Neural cell (in vitro differentiated cells): ENCODE results near the gene TRABD2A. TPM values are rescaled to one million over a fixed set of nuclear protein-coding genes. Genes with fewer than 3 reads are reported as not detected.

Experiments used
- H2AFZ ChIP-seq: fragments of 200-600, 300-800 bp; sonication (generic), shearing (Covaris generic); 2 replicates; pipeline ENCODE4 v1.6.0; 2014; ENCODE audit warnings: low read depth, mild to moderate bottlenecking, antibody characterized with exemption, low read length, moderate library complexity
- H3F3A ChIP-seq: fragments of 200-600 bp; shearing (Covaris generic); 2 replicates; pipeline ENCODE4 v1.6.1; 2016; ENCODE audit warnings: mild to moderate bottlenecking, moderate library complexity, mixed read lengths, antibody characterized with exemption, low read length; ENCODE audit not compliant: insufficient read depth, poor library complexity, severe bottlenecking
- H3K27ac ChIP-seq: fragments of 200-600, 300-800 bp; sonication (generic), shearing (Covaris generic); 2 replicates; pipeline ENCODE4 v1.5.1; 2014; ENCODE audit warnings: mild to moderate bottlenecking, low read length, moderate library complexity
- H3K27me3 ChIP-seq: fragments of 300-800, 200-600 bp; sonication (generic), shearing (Covaris generic); 2 replicates; pipeline ENCODE4 v1.6.0; 2014; ENCODE audit warnings: mild to moderate bottlenecking, low read depth, low read length, moderate library complexity; ENCODE audit not compliant: insufficient read depth
- H3K36me3 ChIP-seq: fragments of 300-800, 200-600 bp; sonication (generic), shearing (Covaris generic); 2 replicates; pipeline ENCODE4 v1.5.1; 2014; ENCODE audit warnings: mild to moderate bottlenecking, antibody characterized with exemption, low read length, moderate library complexity; ENCODE audit not compliant: insufficient read depth
- H3K4me2 ChIP-seq: fragments of 300-800, 200-600 bp; sonication (generic), shearing (Covaris generic); 2 replicates; pipeline ENCODE4 v1.6.0; 2014; ENCODE audit warnings: mild to moderate bottlenecking, low read length
- H3K4me3 ChIP-seq: fragments of 300-800, 200-600 bp; sonication (generic), shearing (Covaris generic); 2 replicates; pipeline ENCODE4 v1.5.1; 2014; ENCODE audit warnings: mild to moderate bottlenecking, low read length, moderate library complexity
- H3K79me2 ChIP-seq: fragments of 200-600 bp; shearing (Covaris generic); replicated peaks from 2 replicates; pipeline ENCODE4 v1.6.0; 2014; ENCODE audit warnings: mild to moderate bottlenecking, low read length, moderate library complexity; ENCODE audit not compliant: insufficient read depth
- H3K9ac ChIP-seq: fragments of 300-800, 200-600 bp; sonication (generic), shearing (Covaris generic); 2 replicates; pipeline ENCODE4 v1.6.1; 2016; ENCODE audit warnings: mild to moderate bottlenecking, low read length, mixed read lengths
- H3K9me2 ChIP-seq: fragments of 200-600 bp; shearing (Covaris generic); 2 replicates; pipeline ENCODE4 v1.6.1; 2016; ENCODE audit warnings: mild to moderate bottlenecking, low read length, mixed read lengths; ENCODE audit not compliant: insufficient read depth
- H3K9me3 ChIP-seq: fragments of 200-600, 300-800 bp; sonication (generic), shearing (Covaris generic); 2 replicates; pipeline ENCODE4 v1.6.1; 2016; ENCODE audit warnings: mild to moderate bottlenecking, mixed run types, low read length, moderate library complexity, mixed read lengths
- H4K20me1 ChIP-seq: fragments of 200-600 bp; shearing (Covaris generic); 2 replicates; pipeline ENCODE4 v1.6.1; 2016; ENCODE audit warnings: mild to moderate bottlenecking, mixed run types; ENCODE audit not compliant: insufficient read depth
- CTCF ChIP-seq: fragments of 450-650 bp; IDR thresholded peaks from 2 replicates; pipeline ENCODE4 v1.5.1; 2014; ENCODE audit warnings: antibody characterized with exemption, mild to moderate bottlenecking, moderate library complexity; ENCODE audit not compliant: poor library complexity, severe bottlenecking
- EP300 ChIP-seq: fragments of 450-650 bp; conservative IDR thresholded peaks from 2 replicates; pipeline ENCODE4 v1.6.1; 2014; ENCODE audit warnings: antibody characterized with exemption, mild to moderate bottlenecking, moderate library complexity; ENCODE audit not compliant: poor library complexity, severe bottlenecking
- EZH2 ChIP-seq: fragments of 200-600, 300-800 bp; shearing (Covaris generic), sonication (generic); IDR thresholded peaks from 2 replicates; pipeline ENCODE4 v1.6.1; 2014; ENCODE audit warnings: antibody characterized with exemption, low read length, borderline replicate concordance, mild to moderate bottlenecking; ENCODE audit not compliant: insufficient read depth, poor library complexity, severe bottlenecking
- MXI1 ChIP-seq: fragments of 450-650 bp; conservative IDR thresholded peaks from 2 replicates; pipeline ENCODE4 v1.6.1; 2014; ENCODE audit warnings: antibody characterized with exemption, mild to moderate bottlenecking; ENCODE audit not compliant: poor library complexity, severe bottlenecking
- POLR2AphosphoS5 ChIP-seq: IDR thresholded peaks from 2 replicates; pipeline ENCODE4 v1.6.1; 2012
- RAD21 ChIP-seq: fragments of 450-650 bp; conservative IDR thresholded peaks from 2 replicates; pipeline ENCODE4 v1.6.1; 2014; ENCODE audit warnings: antibody characterized with exemption, mild to moderate bottlenecking, moderate library complexity
- REST ChIP-seq: IDR thresholded peaks from 2 replicates; pipeline ENCODE4 v1.6.1; 2012; ENCODE audit warnings: borderline replicate concordance
- SMC3 ChIP-seq: fragments of 450-650 bp; conservative IDR thresholded peaks from 2 replicates; pipeline ENCODE4 v1.6.1; 2014; ENCODE audit warnings: antibody characterized with exemption, mild to moderate bottlenecking, moderate library complexity; ENCODE audit not compliant: poor library complexity
- TAF1 ChIP-seq: IDR thresholded peaks from 2 replicates; pipeline ENCODE4 v1.6.1; 2012; ENCODE audit warnings: low read depth
- polyA plus RNA-seq: library from polyadenylated mRNA; depleted of rRNA; stranded (reverse); fragments of >200 nt; gene quantifications from 2 replicates; pipeline ENCODE4 v1.2.3, GENCODE V29; 2014

The TRABD2A gene
- polyA plus RNA-seq, 1 donor from 2014 or later, result 0.17 TPM

- no peaks in the 10 kb centered on the region for H3F3A ChIP-seq
- no peak overlapping the region for H3K4me2 ChIP-seq
- no peaks in the 10 kb centered on the region for H3K9me3 ChIP-seq
- H3K27ac ChIP-seq, result no peak overlapping the region
- H4K20me1 ChIP-seq, result no peaks in the 10 kb centered on the region
- no peak overlapping the region for H3K9ac ChIP-seq
- no peaks in the 10 kb centered on the region for H3K79me2 ChIP-seq
- TF ChIP-seq SMC3 (no peak), POLR2AphosphoS5 (no peak), EP300 (no peak), EZH2 (no peak), CTCF (no peak), RAD21 (no peak), REST (no peak), MXI1 (no peak), TAF1 (no peak)
- no peaks in the 10 kb centered on the region for H3K9me2 ChIP-seq
- no peaks in the 10 kb centered on the region for H3K36me3 ChIP-seq
- no peaks in the 10 kb centered on the region for H3K27me3 ChIP-seq
- H3K4me3 ChIP-seq, result no peak overlapping the region
- H2AFZ ChIP-seq, result no peak overlapping the region
Observed at GRCh38 chr2:84861539-84861938, 19.3 kb downstream of the TRABD2A start.

- Histone ChIP-seq H3K9me2 (no peaks in the 10 kb centered on the region), H3K36me3 (no peaks in the 10 kb centered on the region), H2AFZ (no peak overlapping the region), H3K9ac (no peak overlapping the region), H3K4me2 (no peak overlapping the region), H3K27ac (no peak overlapping the region), H3K27me3 (no peaks in the 10 kb centered on the region), H4K20me1 (no peaks in the 10 kb centered on the region), H3K79me2 (no peaks in the 10 kb centered on the region), H3K4me3 (no peak overlapping the region), H3K9me3 (no peaks in the 10 kb centered on the region), H3F3A (no peaks in the 10 kb centered on the region)
- no peak for TF ChIP-seq MXI1
- TF ChIP-seq SMC3, result no peak
- no peak for TF ChIP-seq REST
- no peak for TF ChIP-seq TAF1
- no peak for TF ChIP-seq EP300
- TF ChIP-seq CTCF, result no peak
- TF ChIP-seq POLR2AphosphoS5, result no peak
- no peak for TF ChIP-seq RAD21
- no peak for TF ChIP-seq EZH2
Observed at GRCh38 chr2:84858937-84859336, 21.9 kb downstream of the TRABD2A start.
